ENCODE measurements around the gene PPP2R3A.
"Not testable (repeated sequence)": the region's sequence is repeated elsewhere in the genome, so short reads cannot be mapped to it uniquely, and the experiment has no call there.

PPP2R3A gene

GRCh38 chr3:136131647-136132046 lies 166.1 kb downstream of the PPP2R3A start:
- TF ChIP-seq ZNF8 (CRISPR knock-in tag; IDR thresholded peaks at IDR 0.05): peak; percentile 64; the same call in 1 of the 2 replicates
- ATAC-seq: not testable (repeated sequence)

GRCh38 chr3:136134091-136134490 lies 168.6 kb downstream of the PPP2R3A start:
- TF ChIP-seq ZNF8 (CRISPR knock-in tag; IDR thresholded peaks at IDR 0.05): no peak
- TF ChIP-seq ARNTL (CRISPR knock-in tag; IDR thresholded peaks at IDR 0.05; ENCODE audit: borderline replicate concordance, low read depth): no peak
- no peak for TF ChIP-seq TCF4 (CRISPR knock-in tag; IDR thresholded peaks at IDR 0.05; ENCODE audit: borderline replicate concordance)
- TF ChIP-seq PATZ1 (CRISPR knock-in tag; IDR thresholded peaks at IDR 0.05; ENCODE audit: borderline replicate concordance): no peak
- no peak for TF ChIP-seq TSHZ2 (CRISPR knock-in tag; IDR thresholded peaks at IDR 0.05)
- no peak for TF ChIP-seq SNAI2 (CRISPR knock-in tag; IDR thresholded peaks at IDR 0.05)
- TF ChIP-seq OSR1 (CRISPR knock-in tag; IDR thresholded peaks at IDR 0.05): no peak
- no peak for TF ChIP-seq CSDC2 (CRISPR knock-in tag; IDR thresholded peaks at IDR 0.05)
- TF ChIP-seq CREB5 (CRISPR knock-in tag; IDR thresholded peaks at IDR 0.05; ENCODE audit: low read depth): no peak
- TF ChIP-seq ZFP30 (CRISPR knock-in tag; IDR thresholded peaks at IDR 0.05): no peak
- no peak for TF ChIP-seq ZNF565 (CRISPR knock-in tag; conservative IDR thresholded peaks at IDR 0.05; ENCODE audit: low read depth)
- TF ChIP-seq ZC3H10 (CRISPR knock-in tag; IDR thresholded peaks at IDR 0.05): no peak
- no peak for TF ChIP-seq ZFP3 (CRISPR knock-in tag; IDR thresholded peaks at IDR 0.05)
- TF ChIP-seq ESRRG (CRISPR knock-in tag; IDR thresholded peaks at IDR 0.05): no peak
- TF ChIP-seq ZNF70 (CRISPR knock-in tag; IDR thresholded peaks at IDR 0.05): no peak
- ATAC-seq: no peak

GRCh38 chr3:136135039-136135802 lies 169.7 kb downstream of the PPP2R3A start:
- ATAC-seq: no peak; the same call in 2 of the 3 replicates
- TF ChIP-seq TSHZ2 (CRISPR knock-in tag; IDR thresholded peaks at IDR 0.05) (no peak), ZNF8 (CRISPR knock-in tag; IDR thresholded peaks at IDR 0.05) (no peak), RARB (CRISPR knock-in tag; IDR thresholded peaks at IDR 0.05) (no peak), ZFP3 (CRISPR knock-in tag; IDR thresholded peaks at IDR 0.05) (no peak), CREB5 (CRISPR knock-in tag; IDR thresholded peaks at IDR 0.05; ENCODE audit: low read depth) (no peak), SNAI2 (CRISPR knock-in tag; IDR thresholded peaks at IDR 0.05) (no peak), GLIS3 (CRISPR knock-in tag; IDR thresholded peaks at IDR 0.05) (no peak), OSR1 (CRISPR knock-in tag; IDR thresholded peaks at IDR 0.05) (no peak), ZFP30 (CRISPR knock-in tag; IDR thresholded peaks at IDR 0.05) (no peak), ZNF70 (CRISPR knock-in tag; IDR thresholded peaks at IDR 0.05) (no peak), BACH2 (CRISPR knock-in tag; IDR thresholded peaks at IDR 0.05; ENCODE audit: borderline replicate concordance) (no peak), CSRNP3 (CRISPR knock-in tag; IDR thresholded peaks at IDR 0.05) (no peak), PATZ1 (CRISPR knock-in tag; IDR thresholded peaks at IDR 0.05; ENCODE audit: borderline replicate concordance) (no peak), ZNF565 (CRISPR knock-in tag; conservative IDR thresholded peaks at IDR 0.05; ENCODE audit: low read depth) (no peak), ARNTL (CRISPR knock-in tag; IDR thresholded peaks at IDR 0.05; ENCODE audit: borderline replicate concordance, low read depth) (no peak), PPARA (CRISPR knock-in tag; IDR thresholded peaks at IDR 0.05; ENCODE audit: borderline replicate concordance) (no peak), ZC3H10 (CRISPR knock-in tag; IDR thresholded peaks at IDR 0.05) (no peak)

Data from SK-N-SH treated with all-trans-retinoic acid at 6 μM for 48 hours (cell line).